K562 (cell line): ENCODE results near the gene ZNF552. TPM values are rescaled to one million over a fixed set of nuclear protein-coding genes. Genes with fewer than 3 reads are reported as not detected.

Experiments used
- AFF1 ChIP-seq, 2 experiments: fragments of 450-650 bp; IDR thresholded peaks; 2 replicates each; pipeline ENCODE4 v1.6.1; 2018; ENCODE audit warnings: mild to moderate bottlenecking in 2 of 2, low read depth in 1 of 2; ENCODE audit not compliant: partially characterized antibody in 2 of 2
- ELF2 ChIP-seq: fragments of 250-450 bp; sonication (Bioruptor Pico); IDR thresholded peaks from 2 replicates; pipeline ENCODE4 v1.5.0; 2021; ENCODE audit warnings: mild to moderate bottlenecking
- MCM5 ChIP-seq: fragments of 450-650 bp; IDR thresholded peaks from 2 replicates; pipeline ENCODE4 v1.6.1; 2016; ENCODE audit warnings: low read depth
- POU5F1 ChIP-seq: fragments of 150-350 bp; IDR thresholded peaks from 2 replicates; pipeline ENCODE4 v1.6.1; 2014; ENCODE audit warnings: borderline replicate concordance, low read length, low read depth, mild to moderate bottlenecking; ENCODE audit not compliant: partially characterized antibody
- UBTF ChIP-seq, 2 experiments: IDR thresholded peaks; 2 replicates each; pipeline ENCODE4 v1.6.1; 2012; ENCODE audit warnings: improper control_type of control experiment in 2 of 2, low read depth in 2 of 2, low read length in 2 of 2, borderline replicate concordance in 1 of 2
- ZBTB9 ChIP-seq: fragments of 450-650 bp; formaldehyde crosslinking; IDR thresholded peaks from 2 replicates; pipeline ENCODE4 v1.4.0; 2020; ENCODE audit warnings: mild to moderate bottlenecking, moderate library complexity
- ZNF282 ChIP-seq: sonication (generic); formaldehyde crosslinking; IDR thresholded peaks from 2 replicates; pipeline ENCODE4 v1.8.1; 2023; ENCODE audit warnings: missing genetic modification reagents
- polyA plus RNA-seq, 8 experiments: library from polyadenylated mRNA; depleted of rRNA in 4 of 8; stranded (reverse) in 5 of 8; unstranded in 3 of 8; fragments of >200 nt; fragmentation: Nextera tagmentation in 2 of 8; fragmentation: Illumina TruSeq in 1 of 8; extraction: Ambion mirVana in 2 of 8; extraction: Trizol in 1 of 8; gene quantifications; 2 replicates each; pipeline versions ENCODE4 v1.2.1 to v1.2.3, GENCODE V29; 2011 to 2014; ENCODE audit warnings: inconsistent platforms in 1 of 8, missing spikeins in 1 of 8
- total RNA-seq, 7 experiments: library from RNA; depleted of rRNA in 6 of 7; stranded (reverse); fragments of >200 nt in 6 of 7; fragmentation: Illumina TruSeq in 2 of 7; extraction: Trizol in 2 of 7; gene quantifications; 2 replicates each; pipeline versions ENCODE4 v1.2.1 to v1.2.3, GENCODE V29; 2011 to 2021; ENCODE audit warnings: low replicate concordance in 1 of 7

ZNF552 gene
- total and polyA plus RNA-seq, 9 of the 15 experiments (the other 6 are each of a cell fraction or from before 2014, with no cell fraction given): 4.4 to 12.4 (median 8.5) TPM

GRCh38 chr19:57819475-57820148, 4.9 kb upstream of the ZNF552 start (continued):
- TF ChIP-seq ZBTB9 (CRISPR knock-in tag) (no peak), POU5F1 (no peak), ELF2 (CRISPR knock-in tag) (peak; percentile 88), UBTF (IDR thresholded peaks at IDR 0.05; ENCODE audit: borderline replicate concordance in 1 of 2, low read depth in 2 of 2, low read length in 2 of 2) (peak; percentile 63 to 85; a peak in 2 of 4 replicates), AFF1 (IDR thresholded peaks at IDR 0.05; ENCODE audit: low read depth in 1 of 2, partially characterized antibody in 2 of 2) (no peak), ZNF282 (no peak), MCM5 (no peak)
